GM19468 (cell line): ENCODE measurements around the gene TLCD3B.

Experiments
- ATAC-seq: cut with Tn5 transposase; IDR thresholded peaks from one replicate; pipeline ENCODE4 v1.9.1; 2021; ENCODE audit warnings: mild to moderate bottlenecking, moderate library complexity, moderate number of reproducible peaks; ENCODE audit not compliant: unreplicated experiment; ENCODE audit errors: extremely low read depth

TLCD3B gene

DNA sequence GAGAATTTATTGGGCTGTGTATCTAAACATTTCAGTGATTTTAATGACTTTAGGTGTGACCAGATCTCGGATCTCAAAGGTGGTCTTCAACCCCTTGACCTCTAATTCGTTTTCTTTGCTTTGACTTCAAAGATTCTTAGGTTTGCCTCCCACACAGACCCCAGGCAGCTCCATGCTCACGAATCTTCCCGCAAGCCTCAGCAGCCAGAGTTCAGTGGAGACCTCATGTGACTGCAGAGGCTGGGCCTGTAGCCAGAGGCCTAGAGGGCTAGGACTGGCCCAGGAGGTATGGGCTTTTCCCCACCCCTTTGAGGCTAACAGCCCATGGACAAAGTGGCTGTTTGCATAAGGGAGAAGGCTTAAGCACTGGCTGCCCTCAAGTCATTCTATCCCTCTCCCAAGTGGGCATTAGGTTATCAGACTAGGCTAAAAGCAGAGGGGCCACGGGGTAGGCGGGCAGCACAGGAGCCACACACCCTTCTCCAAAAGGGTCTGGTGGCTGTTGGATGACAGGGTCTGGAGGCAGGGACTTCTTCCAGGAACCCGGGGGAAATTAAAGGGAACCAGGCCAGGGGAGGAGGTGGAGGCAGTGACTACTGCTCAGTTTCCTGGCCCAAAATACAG is 38.6 kb downstream of the TLCD3B start:
- no peak for ATAC-seq

DNA sequence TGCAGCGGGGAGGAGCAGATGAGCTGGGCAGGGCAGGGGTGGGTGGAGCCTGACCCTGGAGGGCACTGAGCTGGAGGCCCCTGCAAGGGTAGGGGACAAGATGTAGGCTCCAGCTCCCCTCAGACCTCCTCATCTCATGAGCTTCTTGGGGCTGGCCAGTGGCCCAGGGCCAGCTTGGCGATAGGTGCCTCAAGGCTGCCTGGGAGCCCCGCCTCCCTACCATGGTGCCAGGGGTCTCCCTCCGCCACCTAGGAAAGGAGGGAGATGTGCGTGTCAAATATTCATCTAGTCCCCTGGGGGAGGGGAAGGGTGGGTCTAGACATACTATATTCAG is 39.5 kb downstream of the TLCD3B start:
- no peak for ATAC-seq

DNA sequence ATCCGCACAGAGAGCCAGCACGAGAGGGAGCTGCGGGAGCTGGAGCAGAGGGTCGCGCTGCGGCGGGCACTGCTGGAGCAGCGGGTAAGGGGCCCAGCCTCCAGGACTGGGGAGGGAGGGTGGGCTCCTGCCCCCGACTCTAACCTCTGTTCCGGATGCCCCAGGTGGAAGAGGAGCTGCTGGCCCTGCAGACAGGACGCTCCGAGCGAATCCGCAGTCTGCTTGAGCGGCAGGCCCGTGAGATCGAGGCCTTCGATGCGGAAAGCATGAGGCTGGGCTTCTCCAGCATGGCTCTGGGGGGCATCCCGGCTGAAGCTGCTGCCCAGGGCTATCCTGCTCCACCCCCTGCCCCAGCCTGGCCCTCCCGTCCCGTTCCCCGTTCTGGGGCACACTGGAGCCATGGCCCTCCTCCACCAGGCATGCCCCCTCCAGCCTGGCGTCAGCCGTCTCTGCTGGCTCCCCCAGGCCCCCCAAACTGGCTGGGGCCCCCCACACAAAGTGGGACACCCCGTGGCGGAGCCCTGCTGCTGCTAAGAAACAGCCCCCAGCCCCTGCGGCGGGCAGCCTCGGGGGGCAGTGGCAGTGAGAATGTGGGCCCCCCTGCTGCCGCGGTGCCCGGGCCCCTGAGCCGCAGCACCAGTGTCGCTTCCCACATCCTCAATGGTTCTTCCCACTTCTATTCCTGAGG is 40.0 kb downstream of the TLCD3B start:
- ATAC-seq = no peak

DNA sequence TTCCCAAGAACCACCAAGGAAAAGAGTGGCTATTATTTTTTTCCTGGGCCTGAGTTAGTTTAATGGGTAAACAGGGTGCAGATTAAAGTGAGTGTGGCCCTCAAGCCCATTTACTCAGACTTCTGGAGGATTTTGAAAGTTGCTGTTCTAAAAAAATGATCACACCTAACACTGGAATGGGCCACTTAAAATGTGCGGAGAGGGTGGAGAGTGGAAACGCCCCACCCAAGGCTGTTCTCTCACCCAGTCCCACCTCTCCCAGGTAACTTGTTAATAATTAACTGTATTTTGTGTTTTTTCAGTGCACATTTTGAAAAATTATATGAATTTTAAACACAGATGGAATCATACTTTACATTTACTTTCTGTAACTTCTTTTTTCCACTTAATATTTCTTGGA is 41.0 kb downstream of the TLCD3B start:
- no peak for ATAC-seq

DNA sequence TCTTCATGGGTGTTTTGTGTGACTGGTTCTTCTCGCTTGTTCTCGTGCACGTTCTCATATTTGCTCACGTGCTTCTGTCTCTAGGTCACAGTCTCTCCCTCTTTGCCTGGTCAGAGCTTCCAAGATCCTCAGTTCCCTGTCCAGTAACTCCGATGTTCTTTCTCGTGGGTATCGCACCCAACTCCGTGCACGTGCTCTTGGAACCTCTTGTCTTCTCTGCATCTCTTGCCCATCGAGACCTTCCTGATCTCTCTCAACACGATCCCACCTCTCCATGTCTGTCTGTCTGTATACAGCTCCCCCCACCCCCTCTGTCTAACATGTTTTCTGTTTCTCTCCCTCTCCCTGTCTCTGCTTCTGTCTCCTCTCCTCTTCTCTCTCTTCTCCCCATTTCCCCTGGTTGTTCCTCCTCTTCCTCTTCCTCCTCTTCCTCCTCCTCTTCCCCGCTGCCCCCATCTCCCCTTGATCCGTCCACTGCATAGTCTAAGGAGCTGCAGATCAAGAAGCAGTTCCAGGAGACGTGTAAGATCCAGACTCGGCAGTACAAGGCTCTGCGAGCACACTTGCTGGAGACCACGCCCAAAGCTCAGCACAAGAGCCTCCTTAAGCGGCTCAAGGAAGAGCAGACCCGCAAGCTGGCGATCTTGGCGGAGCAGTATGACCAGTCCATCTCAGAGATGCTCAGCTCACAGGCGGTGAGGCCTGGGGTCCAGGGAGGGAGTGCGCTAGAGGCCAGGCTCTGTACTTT is 41.8 kb downstream of the TLCD3B start:
- ATAC-seq = no peak

DNA sequence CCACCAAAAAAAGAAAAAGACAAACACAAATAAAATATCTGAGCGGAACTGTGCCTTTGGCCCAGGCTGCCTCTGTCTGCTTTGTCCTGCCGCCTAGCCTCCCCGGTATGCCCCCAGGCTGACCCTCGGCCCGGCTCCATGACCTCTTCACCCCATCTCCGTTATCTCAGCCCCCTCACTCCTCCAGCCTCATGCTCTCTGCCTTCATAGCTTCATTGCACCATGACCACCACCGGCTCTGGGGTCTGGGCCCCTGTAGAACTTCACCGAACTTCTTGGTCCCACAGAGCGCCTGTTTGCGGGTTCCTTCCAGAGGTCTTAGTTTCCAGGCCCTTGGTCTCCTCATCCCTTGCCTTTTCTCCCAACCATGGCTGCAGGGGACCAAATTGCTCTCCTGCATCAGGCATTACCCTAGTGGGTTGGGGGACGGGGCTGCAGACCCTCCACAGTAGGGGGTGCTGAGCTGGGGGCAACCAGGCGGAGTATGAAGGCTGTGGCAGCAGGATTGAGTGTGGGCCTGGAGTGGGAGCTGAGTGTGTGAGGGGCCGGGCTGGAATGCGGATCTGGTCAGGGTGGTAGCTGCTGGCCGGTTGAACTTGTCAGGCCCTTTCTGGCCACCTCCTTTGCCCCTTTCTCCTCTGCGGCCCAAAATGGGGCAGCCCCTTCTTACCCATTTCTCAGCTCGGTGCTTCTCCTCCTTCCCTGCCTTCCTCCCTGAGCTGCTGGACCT is 42.6 kb downstream of the TLCD3B start:
- no peak for ATAC-seq

DNA sequence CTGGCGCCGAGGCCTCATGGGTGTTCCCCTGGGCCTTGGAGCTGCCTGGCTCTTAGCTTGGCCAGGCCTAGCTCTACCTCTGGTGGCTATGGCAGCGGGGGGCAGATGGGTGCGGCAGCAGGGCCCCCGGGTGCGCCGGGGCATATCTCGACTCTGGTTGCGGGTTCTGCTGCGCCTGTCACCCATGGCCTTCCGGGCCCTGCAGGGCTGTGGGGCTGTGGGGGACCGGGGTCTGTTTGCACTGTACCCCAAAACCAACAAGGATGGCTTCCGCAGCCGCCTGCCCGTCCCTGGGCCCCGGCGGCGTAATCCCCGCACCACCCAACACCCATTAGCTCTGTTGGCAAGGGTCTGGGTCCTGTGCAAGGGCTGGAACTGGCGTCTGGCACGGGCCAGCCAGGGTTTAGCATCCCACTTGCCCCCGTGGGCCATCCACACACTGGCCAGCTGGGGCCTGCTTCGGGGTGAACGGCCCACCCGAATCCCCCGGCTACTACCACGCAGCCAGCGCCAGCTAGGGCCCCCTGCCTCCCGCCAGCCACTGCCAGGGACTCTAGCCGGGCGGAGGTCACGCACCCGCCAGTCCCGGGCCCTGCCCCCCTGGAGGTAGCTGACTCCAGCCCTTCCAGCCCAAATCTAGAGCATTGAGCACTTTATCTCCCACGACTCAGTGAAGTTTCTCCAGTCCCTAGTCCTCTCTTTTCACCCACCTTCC is 43.5 kb downstream of the TLCD3B start:
- ATAC-seq = no peak

DNA sequence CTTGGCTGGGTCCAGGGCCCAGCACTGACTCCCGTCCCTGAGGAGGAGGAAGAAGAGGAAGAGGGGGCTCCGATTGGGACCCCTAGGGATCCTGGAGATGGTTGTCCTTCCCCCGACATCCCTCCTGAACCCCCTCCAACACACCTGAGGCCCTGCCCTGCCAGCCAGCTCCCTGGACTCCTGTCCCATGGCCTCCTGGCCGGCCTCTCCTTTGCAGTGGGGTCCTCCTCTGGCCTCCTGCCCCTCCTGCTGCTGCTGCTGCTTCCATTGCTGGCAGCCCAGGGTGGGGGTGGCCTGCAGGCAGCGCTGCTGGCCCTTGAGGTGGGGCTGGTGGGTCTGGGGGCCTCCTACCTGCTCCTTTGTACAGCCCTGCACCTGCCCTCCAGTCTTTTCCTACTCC is 44.1 kb downstream of the TLCD3B start:
- ATAC-seq = no peak

DNA sequence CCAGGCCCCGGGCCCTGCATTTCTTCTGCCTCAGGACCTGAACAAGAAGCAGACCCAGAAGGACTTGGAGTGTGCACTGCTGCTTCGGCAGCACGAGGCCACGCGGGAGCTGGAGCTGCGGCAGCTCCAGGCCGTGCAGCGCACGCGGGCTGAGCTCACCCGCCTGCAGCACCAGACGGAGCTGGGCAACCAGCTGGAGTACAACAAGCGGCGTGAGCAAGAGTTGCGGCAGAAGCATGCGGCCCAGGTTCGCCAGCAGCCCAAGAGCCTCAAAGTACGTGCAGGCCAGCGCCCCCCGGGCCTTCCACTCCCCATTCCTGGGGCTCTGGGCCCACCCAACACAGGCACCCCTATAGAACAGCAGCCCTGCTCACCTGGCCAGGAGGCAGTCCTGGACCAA is 44.8 kb downstream of the TLCD3B start:
- ATAC-seq = no peak

DNA sequence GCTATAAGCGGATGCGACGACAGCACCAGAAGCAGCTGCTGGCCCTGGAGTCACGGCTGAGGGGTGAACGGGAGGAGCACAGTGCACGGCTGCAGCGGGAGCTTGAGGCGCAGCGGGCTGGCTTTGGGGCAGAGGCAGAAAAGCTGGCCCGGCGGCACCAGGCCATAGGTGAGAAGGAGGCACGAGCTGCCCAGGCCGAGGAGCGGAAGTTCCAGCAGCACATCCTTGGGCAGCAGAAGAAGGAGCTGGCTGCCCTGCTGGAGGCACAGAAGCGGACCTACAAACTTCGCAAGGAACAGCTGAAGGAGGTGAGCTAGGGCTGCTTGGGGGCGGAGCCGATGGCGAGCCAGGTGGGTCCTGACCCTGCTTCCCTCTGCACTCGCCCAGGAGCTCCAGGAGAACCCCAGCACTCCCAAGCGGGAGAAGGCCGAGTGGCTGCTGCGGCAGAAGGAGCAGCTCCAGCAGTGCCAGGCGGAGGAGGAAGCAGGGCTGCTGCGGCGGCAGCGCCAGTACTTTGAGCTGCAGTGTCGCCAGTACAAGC is 45.7 kb downstream of the TLCD3B start:
- ATAC-seq = no peak

DNA sequence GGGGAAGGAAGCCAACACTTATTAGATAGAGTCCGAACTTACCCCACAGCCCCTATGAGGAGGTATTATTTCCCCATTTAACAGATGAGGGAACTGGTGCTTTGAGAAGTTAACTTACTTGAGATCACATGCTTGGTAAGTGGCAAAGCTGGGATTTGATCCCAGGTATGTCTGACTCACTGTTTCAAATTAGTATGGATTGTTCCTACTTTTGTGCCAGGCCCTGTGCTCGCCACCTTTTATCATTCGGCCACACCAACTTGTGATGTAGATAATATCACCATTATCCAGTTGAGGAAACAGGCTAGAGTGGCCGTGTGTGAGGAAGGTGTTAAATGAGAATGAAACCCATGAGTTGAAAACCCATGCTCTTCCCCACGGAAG is 46.3 kb downstream of the TLCD3B start:
- ATAC-seq = no peak

DNA sequence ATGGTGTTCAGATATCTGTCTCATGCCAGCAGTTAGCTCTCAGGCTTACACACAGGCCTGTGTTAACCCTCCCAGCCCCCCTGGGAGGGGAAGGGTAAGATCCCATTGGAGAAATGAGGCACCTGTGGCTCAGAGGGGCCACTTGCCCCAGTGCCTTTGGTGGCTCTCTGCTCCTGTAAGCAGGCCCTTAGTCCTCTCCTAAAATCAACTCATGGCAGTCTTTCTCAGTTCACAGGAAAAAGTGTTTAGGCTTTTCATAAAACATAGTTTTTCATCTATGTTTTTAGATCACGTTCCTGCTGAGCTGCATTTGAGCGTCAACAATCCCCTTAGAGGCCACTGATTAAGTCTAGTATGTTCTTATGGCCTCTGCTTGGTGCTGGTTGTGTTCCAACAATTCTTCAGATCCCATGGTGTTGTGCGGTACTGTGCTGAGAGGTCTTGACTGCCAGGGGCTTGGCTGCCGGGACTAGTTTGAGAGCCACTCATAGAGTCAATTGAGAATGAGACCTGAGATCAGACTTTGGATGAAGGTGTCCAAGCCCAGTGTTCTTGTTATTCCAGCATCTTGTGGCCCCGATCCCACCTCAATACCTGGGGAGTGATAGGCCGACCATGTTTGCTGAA is 46.8 kb downstream of the TLCD3B start:
- ATAC-seq = no peak

DNA sequence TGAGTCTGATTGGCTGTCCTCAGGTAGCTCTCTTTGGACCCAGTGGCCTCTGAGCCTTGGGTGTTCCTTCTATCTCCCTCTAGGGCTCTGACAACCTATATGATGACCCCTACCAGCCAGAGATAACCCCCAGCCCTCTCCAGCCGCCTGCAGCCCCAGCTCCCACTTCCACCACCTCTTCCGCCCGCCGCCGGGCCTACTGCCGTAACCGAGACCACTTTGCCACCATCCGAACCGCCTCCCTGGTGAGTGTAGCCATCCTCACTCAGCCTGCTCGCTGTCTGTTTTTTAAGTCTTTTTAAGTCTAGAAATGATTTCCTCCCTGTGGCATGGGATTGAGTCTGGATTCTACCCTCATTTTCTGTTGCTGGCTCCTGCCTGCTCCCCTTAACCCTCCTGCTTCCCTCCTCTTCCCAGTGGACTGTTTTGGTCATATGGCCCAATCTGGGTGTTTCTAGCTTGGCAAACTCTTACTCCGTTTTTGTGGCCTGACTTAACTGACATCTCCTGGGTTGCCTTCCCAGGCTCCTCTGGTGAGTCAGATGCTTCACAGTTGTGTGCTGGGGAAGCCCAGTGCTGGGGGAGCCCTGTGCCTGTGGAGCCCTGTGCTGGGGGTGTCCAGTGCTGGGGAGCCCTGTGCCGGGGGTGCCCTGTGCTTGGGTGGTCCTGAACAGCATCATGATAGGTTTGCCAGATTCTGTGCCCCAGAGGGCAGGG is 47.5 kb downstream of the TLCD3B start:
- no peak for ATAC-seq

DNA sequence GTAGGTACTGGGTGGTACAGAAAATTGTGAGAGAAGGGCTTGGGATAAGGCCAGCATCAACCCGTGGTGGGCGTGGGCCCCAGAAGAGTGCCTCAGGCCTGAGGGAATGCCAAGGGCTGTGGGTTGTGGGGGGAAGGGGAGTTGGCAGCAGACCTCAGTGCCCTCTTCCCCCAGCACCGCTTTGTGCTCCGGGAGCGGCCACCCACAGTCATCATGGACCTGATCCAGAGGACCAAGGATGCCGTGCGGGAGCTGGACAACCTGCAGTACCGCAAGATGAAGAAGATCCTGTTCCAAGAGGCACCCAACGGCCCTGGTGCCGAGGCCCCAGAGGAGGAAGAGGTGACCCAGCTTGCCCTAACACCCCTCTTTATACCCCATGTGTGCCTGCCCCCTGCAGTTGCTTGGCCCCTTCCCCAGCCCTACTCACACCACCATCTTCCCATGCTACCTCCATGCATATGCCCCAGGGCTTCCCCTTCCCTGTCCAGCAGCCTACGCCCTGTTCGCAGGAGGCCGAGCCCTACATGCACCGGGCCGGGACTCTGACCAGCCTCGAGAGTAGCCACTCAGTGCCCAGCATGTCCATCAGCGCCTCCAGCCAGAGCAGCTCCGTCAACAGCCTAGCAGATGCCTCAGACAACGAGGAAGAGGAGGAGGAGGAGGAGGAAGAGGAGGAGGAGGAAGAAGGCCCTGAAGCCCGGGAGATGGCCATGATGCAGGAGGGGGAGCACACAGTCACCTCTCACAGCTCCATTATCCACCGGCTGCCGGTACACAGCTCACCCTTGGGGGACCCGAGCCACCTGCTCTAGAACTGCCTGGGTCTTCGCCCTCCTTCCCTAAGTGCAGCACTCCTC is 48.3 kb downstream of the TLCD3B start:
- ATAC-seq = no peak

DNA sequence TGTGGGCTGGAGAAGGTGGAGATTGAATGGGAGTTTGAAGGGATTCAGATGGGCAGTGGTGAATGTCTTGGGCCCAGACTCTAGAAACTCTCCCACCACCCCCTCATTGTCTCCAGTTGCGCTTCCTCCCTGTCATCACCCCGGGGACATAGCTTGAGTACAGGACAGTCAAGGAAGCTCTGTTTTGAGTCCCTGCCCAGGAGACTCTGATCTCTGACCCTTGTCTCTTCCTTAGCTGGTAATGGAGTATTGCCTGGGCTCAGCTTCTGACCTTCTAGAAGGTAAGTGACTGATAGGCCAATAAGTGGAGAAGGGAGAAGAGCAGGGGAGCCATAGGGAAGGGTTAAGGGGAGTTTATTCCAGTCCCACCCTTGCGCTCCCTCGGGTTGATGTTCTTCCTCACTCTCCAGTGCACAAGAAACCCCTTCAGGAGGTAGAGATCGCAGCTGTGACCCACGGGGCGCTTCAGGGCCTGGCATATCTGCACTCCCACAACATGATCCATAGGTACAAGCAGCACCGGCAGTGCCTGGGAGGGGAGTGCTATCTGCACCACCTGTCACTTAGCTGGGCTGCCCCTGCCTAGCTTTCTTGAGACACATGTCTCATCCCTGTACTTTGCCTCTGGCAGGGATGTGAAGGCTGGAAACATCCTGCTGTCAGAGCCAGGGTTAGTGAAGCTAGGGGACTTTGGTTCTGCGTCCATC is 52.4 kb downstream of the TLCD3B start:
- ATAC-seq = no peak

DNA sequence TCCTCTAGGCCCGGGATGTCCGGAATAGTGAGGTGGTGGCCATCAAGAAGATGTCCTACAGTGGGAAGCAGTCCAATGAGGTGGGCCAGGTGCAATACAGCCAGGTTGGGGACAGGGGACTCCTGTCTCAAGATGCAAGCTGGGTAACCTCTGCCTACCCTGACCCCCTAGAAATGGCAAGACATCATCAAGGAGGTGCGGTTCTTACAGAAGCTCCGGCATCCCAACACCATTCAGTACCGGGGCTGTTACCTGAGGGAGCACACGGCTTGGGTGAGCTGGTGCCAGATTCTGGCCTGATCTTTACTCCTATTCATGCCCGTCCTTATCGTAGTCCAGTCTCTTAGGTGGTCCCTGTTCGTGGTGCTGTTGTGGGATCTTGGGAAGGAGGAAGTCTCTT is 53.0 kb downstream of the TLCD3B start:
- ATAC-seq = no peak

DNA sequence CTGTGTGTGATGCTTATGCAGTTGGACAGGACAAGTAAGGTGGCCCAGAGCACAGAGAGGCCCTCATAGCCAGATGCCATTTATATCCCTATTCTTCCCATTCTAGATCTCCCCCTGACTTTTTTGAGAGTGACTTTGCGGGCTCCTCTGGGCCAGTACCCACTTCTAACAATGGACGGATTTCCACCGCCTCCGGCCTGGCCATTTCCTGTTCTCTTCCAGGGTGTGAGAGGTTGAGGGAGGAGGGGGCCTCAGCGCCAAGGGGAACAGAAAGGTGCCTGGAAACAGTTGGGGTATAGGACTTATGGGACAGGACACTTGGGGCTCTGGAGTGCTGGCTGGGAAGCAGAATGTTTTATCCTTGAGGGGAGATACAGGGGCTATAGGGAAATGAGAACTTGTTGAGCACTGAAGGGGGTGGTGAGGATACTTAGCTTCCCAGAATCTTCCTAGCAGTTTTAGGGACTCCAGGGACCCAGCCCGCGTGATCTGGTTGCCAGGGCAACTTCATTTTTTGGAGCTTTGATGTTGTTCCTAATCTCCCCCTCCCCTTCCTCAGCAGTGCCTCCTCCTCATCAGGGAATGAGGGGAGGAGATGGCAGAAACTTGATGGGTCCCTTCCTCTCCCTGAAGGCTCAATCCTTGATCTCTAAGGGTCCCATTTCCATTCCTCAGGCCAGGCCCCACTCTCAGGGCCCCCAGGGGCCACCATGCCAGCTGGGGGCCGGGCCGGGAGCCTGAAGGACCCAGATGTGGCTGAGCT is 53.8 kb downstream of the TLCD3B start:
- ATAC-seq = no peak
